ENCODE results near the gene OTUD5.
"Not testable (repeated sequence)": the region's sequence is repeated elsewhere in the genome, so short reads cannot be mapped to it uniquely, and the experiment has no call there.

Gene OTUD5

DNA sequence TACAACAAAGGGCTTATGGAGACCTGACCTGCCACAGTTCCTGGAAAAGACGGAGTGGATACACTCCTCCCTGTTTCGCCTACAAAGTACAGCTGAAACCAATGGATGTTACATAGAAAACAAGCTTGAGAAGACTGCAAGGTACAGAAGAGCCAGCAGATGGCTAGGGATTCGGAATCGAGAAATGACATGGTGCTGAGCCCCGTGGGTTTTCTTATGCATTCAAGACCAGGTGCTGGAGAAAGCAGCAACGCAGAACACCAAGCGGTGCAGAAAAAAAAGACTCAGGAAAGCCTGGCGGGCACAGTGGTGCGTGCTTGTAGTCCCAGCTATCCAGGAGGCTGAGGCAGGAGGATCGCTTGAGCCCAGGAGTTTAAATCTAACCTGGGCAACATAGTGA is 73.7 kb downstream of the OTUD5 start:
- no peak for DNase-seq

DNA sequence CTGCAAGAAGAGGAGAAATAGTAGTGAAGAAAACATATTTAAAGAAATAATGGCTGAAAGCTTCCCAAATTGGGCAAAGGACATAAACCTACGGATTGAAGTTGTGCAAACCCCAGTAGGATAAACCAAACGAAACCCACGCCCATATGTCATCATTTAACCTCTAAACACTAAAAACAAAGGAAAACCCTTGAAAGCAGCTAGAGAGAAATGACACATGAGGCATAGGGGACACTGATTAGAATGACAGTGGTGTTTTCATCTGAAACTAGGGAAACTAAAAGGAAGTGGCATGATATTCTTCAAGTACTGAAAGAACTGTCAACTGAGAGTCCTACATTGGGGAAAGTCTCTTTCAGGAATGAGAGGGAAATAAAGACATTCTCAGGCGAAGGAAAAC is 80.5 kb downstream of the OTUD5 start:
- DNase-seq: not testable (repeated sequence)
